Measurements from ENCODE around the gene RNF183. TPM values are rescaled to one million over a fixed set of nuclear protein-coding genes. Genes with fewer than 3 reads are reported as not detected.

RNF183 gene
- total and polyA plus RNA-seq, 7 donors: 2.3 TPM; not detected in 6

DNA sequence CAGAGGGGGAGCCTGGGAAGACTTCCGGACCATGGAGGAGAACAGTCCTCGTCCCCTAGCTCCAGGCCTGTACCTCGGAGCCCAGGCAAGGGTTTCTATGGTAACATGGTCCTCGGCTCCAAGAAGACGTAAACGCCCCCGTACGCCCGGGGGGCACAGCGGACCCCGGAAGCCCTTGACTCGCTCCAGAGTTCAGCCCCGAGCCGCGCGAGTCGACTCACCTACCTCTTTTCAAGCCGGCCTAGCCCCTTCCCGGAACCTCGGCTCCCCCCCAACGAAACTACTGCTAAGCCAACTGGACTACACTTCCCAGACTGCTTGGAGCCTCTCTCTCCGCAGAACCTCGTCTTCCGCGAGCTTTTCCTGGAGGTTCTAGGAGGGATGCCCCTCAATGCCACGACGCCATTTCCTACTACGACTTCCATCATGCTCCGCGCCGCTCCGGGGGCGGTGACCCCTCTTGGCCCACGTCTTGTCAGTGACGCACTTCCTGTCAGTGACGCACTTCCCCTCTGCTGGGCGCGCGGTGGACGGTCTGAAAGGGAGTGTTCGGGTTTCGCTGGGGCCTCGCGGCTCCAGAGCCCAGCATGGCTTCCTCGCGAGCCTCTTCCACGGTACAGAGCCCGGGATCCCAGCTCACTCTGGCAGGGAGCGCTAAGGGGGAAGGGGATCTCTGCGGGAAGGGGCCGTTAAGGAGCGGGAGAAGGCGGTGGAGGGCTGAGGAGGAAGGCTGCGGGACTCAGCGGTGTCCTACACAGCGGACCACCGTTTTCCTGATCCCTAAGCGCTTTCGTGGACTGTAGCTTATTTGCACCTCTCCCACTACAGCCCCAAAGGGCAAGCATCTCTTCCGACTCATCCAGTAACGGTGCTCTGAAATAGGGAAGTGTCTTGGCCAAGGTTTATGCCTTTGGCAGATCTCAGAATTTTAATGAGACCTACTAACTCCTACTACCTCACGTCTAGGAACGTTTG is 27.7 kb downstream of the RNF183 start, which contains the start of the genes CDC26 and PRPF4:
Gene CDC26 (minus strand): TSS at position 416 of the 975 bp plus-strand sequence. CDS start 3,065 bp downstream, outside the sequence.
Gene PRPF4 (plus strand): TSS at position 502 of the 975 bp plus-strand sequence. CDS start 86 bp downstream, at position 588.
- WGBS, 2 donors: 0% methylated on average over 63 of the region's 63 CpGs
- Histone ChIP-seq H3K36me3 (peaks cover 21 to 61% (median 33%) of the 10 kb centered on the region in 4 donors), H3K4me3 (peak within 1 kb of the TSS; percentile 75 to 89 (median 82)), H3K27me3 (no peaks in the 10 kb centered on the region), H3K9me3 (no peaks in the 10 kb centered on the region), H3K4me1 (peaks cover 0 to 36% (median 20%) of the 10 kb centered on the region in 4 donors), H3K27ac (peak within 1 kb of the TSS; percentile 94 to 96 (median 94))
- peak; percentile 99 for DNase-seq
- TF ChIP-seq POLR2AphosphoS5 (IDR thresholded peaks at IDR 0.05) (peak; percentile 99 to 100 (median 99)), POLR2A (IDR thresholded peaks at IDR 0.05) (peak; percentile 97 to 98), EP300 (IDR thresholded peaks at IDR 0.05) (peak in 1 of 4 donors; percentile 91)
- TF ChIP-seq, protein P1, sequence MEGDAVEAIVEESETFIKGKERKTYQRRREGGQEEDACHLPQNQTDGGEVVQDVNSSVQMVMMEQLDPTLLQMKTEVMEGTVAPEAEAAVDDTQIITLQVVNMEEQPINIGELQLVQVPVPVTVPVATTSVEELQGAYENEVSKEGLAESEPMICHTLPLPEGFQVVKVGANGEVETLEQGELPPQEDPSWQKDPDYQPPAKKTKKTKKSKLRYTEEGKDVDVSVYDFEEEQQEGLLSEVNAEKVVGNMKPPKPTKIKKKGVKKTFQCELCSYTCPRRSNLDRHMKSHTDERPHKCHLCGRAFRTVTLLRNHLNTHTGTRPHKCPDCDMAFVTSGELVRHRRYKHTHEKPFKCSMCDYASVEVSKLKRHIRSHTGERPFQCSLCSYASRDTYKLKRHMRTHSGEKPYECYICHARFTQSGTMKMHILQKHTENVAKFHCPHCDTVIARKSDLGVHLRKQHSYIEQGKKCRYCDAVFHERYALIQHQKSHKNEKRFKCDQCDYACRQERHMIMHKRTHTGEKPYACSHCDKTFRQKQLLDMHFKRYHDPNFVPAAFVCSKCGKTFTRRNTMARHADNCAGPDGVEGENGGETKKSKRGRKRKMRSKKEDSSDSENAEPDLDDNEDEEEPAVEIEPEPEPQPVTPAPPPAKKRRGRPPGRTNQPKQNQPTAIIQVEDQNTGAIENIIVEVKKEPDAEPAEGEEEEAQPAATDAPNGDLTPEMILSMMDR (IDR thresholded peaks at IDR 0.05): no peak
- intact Hi-C loops (cut with DNase I): loop anchor here (1.0 to 5.0 kb wide), 5 partner anchors 54 to 383 kb away; partner anchors contain the start of genes C9orf43, FKBP15, POLE3 and SLC31A1

DNA sequence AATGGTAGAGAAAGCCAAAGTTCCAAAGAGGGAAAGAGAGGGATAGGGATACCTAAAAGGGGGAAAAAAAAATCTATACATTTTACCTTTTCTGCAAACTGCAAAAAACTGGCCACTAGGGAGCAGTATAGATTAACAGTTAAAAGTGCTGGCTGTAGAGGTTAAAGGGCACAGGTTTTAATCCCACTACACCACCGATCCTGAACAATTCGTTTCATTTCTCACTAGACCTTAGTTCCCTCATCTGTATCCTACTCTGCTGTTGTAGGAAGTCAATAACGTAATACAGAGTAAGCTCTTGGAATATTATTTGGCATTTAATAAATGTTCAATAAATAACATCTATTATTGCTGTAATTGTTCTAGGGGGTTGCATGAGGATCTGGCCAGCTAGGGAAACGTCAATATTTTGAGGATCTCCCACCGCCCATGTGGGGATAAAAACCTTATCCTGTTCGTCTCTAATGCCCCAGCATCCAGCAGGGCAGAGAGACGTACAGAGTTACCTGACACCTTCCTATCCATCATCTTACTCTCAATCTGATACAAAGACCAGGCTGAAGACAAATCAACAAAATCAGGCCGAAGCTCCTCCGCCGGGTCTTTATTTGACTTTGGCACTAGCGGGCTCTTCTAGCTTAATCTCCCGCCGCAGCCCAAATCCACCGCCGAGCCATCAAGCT is 28.6 kb downstream of the RNF183 start:
- no peaks in the 10 kb centered on the region for H3K9me3 ChIP-seq
- WGBS, 2 donors: 1% methylated on average over 15 of the region's 15 CpGs
- peak overlapping the region; percentile 75 to 89 (median 82) for H3K4me3 ChIP-seq
- TF ChIP-seq, protein P1 (IDR thresholded peaks at IDR 0.05): peak; percentile 9 to 70 (median 68)
- TF ChIP-seq EP300 (IDR thresholded peaks at IDR 0.05): no peak
- H3K27me3 ChIP-seq: no peaks in the 10 kb centered on the region
- peak overlapping the region; percentile 94 to 96 (median 94) for H3K27ac ChIP-seq
- no peak for DNase-seq
- intact Hi-C loops (cut with DNase I): loop anchor here (1.0 to 5.0 kb wide), 5 partner anchors 53 to 384 kb away; partner anchors contain the start of genes C9orf43, FKBP15, POLE3 and SLC31A1
- H3K4me1 ChIP-seq: peaks cover 0 to 36% (median 20%) of the 10 kb centered on the region in 4 donors
- peaks cover 24 to 61% (median 32%) of the 10 kb centered on the region in 4 donors for H3K36me3 ChIP-seq

DNA sequence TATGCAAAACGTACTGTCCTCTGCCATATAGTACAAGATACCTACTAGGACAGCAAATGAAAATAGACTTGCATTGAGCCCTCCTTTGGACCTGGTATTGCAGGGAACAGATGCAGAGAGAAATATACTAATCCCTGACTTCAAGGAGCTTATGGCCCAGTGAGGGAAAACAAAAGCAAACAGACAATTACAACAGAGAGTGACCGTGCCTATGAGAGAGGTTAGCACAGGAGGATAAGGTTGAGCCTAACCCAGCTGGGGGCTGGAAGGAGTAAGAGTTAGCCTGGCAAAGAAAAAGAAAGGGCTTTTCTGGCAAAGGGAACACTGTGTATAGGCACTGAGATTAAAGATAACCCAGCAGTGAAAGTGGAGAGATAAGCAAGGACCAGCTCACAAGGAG is 33.3 kb downstream of the RNF183 start:
- no peak for TF ChIP-seq POLR2A (IDR thresholded peaks at IDR 0.05)
- TF ChIP-seq, protein P1 (IDR thresholded peaks at IDR 0.05): no peak
- TF ChIP-seq EP300 (IDR thresholded peaks at IDR 0.05): no peak
- no peak for TF ChIP-seq POLR2AphosphoS5 (IDR thresholded peaks at IDR 0.05)
- no peaks in the 10 kb centered on the region for H3K9me3 ChIP-seq
- intact Hi-C loops (cut with DNase I): no loop called here
- H3K27ac ChIP-seq: no peak overlapping the region
- DNase-seq: no peak
- H3K36me3 ChIP-seq: peaks cover 27 to 70% (median 37%) of the 10 kb centered on the region in 4 donors
- no peak overlapping the region for H3K4me3 ChIP-seq
- WGBS, 2 donors: 37 to 77% methylated on average over 2 of the region's 2 CpGs
- H3K4me1 ChIP-seq: peaks cover 0 to 11% (median 5%) of the 10 kb centered on the region in 4 donors
- no peaks in the 10 kb centered on the region for H3K27me3 ChIP-seq

DNA sequence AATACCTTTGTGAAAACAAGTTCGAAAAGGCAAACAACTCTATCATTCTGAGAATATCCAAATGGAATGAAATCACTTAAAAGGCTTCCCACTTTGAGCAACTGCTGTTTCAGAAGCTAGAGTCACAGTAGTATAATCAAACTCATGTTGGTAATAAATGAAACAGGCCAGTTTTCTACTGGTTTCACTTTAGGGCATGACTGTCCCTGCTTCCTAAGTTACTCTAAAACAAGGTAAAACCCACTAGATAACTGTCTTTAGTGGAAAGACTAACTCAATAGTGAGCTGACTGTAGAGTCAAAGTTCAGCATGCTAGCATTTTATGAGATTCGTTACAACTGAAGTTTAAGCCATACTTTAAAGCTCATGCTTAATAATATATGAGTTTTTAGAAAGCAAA is 33.8 kb downstream of the RNF183 start:
- no peaks in the 10 kb centered on the region for H3K9me3 ChIP-seq
- H3K27me3 ChIP-seq: no peaks in the 10 kb centered on the region
- H3K36me3 ChIP-seq: peaks cover 27 to 75% (median 37%) of the 10 kb centered on the region in 4 donors
- H3K27ac ChIP-seq: no peak overlapping the region
- peaks cover 0 to 7% (median 3%) of the 10 kb centered on the region in 4 donors for H3K4me1 ChIP-seq
- H3K4me3 ChIP-seq: no peak overlapping the region
- DNase-seq: no peak
- intact Hi-C loops (cut with DNase I): no loop called here
- TF ChIP-seq POLR2AphosphoS5 (IDR thresholded peaks at IDR 0.05) (no peak), EP300 (IDR thresholded peaks at IDR 0.05) (no peak), POLR2A (IDR thresholded peaks at IDR 0.05) (no peak)
- TF ChIP-seq, protein P1 (IDR thresholded peaks at IDR 0.05): no peak
- WGBS, 2 donors: 39 to 86% methylated on average over 2 of the region's 2 CpGs
